HUES6 (cell line): ENCODE measurements around the gene AJM1.
"Not testable (repeated sequence)": the region's sequence is repeated elsewhere in the genome, so short reads cannot be mapped to it uniquely, and the experiment has no call there.

ENCODE experiments used
- H3K27ac ChIP-seq: 2 replicates; pipeline ENCODE4 v1.7.0; 2013; ENCODE audit warnings: low read depth, mild to moderate bottlenecking, low read length, inconsistent platforms
- H3K27me3 ChIP-seq: 2 replicates; pipeline ENCODE4 v1.6.1; 2013; ENCODE audit warnings: low read length; ENCODE audit not compliant: control insufficient read depth, insufficient read depth
- H3K36me3 ChIP-seq: 2 replicates; pipeline ENCODE4 v1.6.1; 2013; ENCODE audit warnings: low read length; ENCODE audit not compliant: control insufficient read depth, insufficient read depth
- H3K4me1 ChIP-seq: 2 replicates; pipeline ENCODE4 v1.6.1; 2013; ENCODE audit warnings: low read length; ENCODE audit not compliant: control insufficient read depth, insufficient read depth
- H3K4me3 ChIP-seq: 2 replicates; pipeline ENCODE4 v1.5.1; 2013; ENCODE audit warnings: low read depth, low read length
- H3K9ac ChIP-seq: one replicate; pipeline ENCODE4 v1.6.1; 2013; ENCODE audit warnings: mild to moderate bottlenecking, low read length
- H3K9me3 ChIP-seq: 2 replicates; pipeline ENCODE4 v1.6.1; 2013; ENCODE audit warnings: low read depth, low read length; ENCODE audit not compliant: control insufficient read depth, insufficient read depth

Gene AJM1

DNA sequence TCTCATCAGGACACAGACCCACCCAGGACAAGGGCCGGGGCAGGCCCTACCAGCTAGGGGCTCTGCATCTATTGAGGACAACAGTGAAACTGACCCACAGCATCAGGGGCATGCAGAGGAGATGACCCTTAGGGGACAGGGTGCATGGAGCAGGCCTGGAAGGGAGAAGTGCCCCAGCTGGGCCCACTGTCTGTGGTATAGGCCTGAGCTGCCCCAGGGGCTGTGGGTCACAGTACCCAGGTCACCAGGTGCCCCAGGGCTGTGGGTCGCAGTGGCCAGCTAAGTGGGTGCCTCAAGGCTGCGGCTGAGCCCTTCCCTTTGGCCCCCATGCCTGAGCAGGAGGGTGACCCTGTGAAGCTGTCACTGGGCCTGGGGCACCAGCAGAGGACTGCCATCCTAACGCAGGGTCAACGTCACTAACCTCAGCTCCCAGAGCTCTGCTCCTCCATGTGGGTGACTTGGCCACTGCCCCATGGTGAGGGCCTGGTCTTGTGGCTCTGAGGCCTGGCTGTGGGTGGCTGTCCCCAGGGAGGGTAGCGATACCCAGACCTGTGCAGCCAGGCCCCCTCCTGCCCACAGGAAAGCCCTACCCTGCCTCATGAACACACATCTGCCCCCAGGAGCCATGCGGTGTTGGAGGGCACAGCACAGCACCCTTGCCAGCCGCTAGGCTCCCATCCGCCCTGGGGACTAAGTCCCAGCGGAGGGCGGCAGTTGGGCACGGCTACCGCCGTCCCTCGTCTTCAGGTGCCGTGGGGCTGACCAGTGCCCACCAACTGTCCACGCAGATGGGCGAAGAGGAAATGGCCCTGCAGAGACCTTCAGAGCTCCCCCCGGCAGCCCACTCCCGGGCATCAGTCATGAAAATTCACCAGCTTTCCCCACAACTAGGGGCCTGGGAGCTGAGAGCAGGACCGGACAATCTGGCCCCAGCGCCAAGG, 18.9 kb downstream of the AJM1 start:
- no peaks in the 10 kb centered on the region for H3K27me3 ChIP-seq
- H3K4me3 ChIP-seq, result no peak overlapping the region
- peak overlapping the region; percentile 9 for H3K9ac ChIP-seq
- peaks cover 4% of the 10 kb centered on the region; the same call in 1 of the 2 replicates for H3K4me1 ChIP-seq
- no peaks in the 10 kb centered on the region for H3K9me3 ChIP-seq
- no peak overlapping the region for H3K27ac ChIP-seq
- H3K36me3 ChIP-seq, result peaks cover 51% of the 10 kb centered on the region

DNA sequence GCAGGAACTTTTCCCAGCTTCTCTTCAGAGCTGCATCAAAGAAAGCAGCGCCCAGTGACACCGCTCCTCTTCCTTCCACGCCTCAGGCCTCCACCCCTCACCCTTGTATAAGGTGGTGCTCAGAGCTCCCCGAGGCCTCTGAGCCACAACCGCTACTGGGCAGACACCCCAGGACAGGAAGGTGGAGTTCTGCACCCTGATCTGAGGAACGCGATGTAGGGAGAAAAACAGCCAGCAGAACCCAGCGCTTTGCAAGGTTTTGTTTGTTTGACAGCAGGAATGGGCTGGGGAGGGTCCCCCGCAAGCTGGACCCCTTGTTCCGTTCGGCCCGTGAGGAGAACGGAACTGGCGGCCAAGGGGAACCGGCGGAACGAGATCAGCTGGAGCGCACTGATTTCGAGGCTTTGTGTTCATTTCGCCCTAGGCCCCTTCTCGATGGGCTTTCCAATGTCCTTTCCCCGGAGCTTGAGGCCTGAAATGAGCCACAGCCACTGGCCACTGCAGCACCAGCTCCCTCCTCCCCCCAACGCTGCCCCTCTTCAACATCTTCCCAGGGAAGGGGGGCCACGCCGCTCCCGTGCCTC, 19.7 kb downstream of the AJM1 start:
- H3K27me3 ChIP-seq, result no peaks in the 10 kb centered on the region
- no peak overlapping the region for H3K4me3 ChIP-seq
- no peaks in the 10 kb centered on the region for H3K9me3 ChIP-seq
- H3K9ac ChIP-seq, result no peak overlapping the region
- peaks cover 51% of the 10 kb centered on the region for H3K36me3 ChIP-seq
- H3K27ac ChIP-seq, result no peak overlapping the region
- peaks cover 4% of the 10 kb centered on the region; the same call in 1 of the 2 replicates for H3K4me1 ChIP-seq

DNA sequence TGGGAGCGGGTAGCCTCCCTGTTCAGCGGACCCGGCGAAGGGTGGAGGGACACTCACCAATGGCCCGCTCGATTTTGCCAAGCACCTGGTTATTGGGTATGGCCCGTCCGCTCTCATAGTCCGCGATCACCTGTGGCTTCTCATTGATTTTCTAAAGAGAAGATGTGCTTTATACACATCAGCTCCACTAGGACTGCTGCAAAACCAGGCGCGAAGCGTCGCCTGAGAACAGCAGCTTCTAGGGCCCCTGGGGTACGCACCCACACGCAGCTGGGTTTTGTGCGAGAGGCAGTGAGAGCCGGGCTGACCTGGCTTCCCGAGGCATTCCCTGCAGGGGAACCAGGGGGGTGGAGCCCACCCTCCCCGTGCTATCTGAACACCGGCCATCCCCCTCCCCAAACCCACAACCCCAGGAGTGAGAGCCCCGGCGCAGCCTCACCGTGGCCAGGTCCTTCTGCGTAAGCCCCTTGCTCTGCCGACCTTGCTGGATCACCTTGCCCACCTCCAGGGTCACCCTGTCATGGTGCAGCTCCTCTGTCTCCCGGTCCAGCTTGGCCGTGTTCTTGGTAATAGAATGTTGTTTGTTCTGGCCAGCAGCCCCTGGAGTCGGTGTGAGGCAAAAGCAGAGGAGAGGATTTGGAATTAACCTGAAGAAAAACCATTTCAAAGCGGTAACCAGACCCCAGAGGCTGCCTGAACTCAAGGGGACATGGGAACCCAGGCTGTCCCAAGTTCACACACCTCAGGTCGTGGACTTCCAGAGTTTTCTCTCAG, 20.8 kb downstream of the AJM1 start:
- Histone ChIP-seq H3K9ac (no peak overlapping the region), H3K9me3 (peaks cover 10% of the 10 kb centered on the region), H3K4me3 (no peak overlapping the region), H3K27me3 (no peaks in the 10 kb centered on the region), H3K4me1 (peaks cover 4% of the 10 kb centered on the region; the same call in 1 of the 2 replicates), H3K36me3 (peaks cover 51% of the 10 kb centered on the region), H3K27ac (no peak overlapping the region)

DNA sequence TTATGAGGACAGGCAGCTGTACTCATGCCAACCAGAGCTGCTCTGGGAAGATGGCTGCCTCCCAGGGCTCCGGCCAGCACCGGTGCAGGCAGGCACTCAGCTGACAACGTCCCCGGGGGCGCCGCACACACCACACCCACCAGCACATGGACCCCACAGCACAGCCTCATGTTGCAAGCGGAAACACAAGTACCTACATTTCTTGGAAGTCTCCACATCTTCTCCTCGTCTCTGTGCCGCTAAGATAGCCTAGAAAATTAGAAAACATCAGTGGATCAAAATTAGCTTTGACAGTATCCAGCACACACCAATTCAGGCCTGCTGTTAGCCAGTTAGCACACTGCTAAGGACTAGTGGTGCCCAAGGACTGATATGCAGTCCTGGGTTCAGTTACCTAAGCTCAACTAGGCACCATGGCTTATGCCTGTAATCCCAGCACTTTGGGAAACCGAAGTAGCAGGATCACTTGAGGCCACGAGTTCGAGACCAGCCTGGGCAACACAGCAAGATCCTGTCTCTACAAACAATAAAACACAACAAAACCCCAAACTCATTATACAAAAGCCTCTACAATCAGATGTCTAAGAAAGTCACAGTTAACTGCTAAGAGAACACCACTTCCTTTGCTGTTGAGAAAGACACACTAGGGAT, 21.5 kb downstream of the AJM1 start:
- Histone ChIP-seq H3K27me3 (no peaks in the 10 kb centered on the region), H3K9me3 (peaks cover 16% of the 10 kb centered on the region), H3K36me3 (peaks cover 50% of the 10 kb centered on the region), H3K27ac (no peak overlapping the region), H3K4me1 (peaks cover 4% of the 10 kb centered on the region; the same call in 1 of the 2 replicates), H3K4me3 (no peak overlapping the region), H3K9ac (no peak overlapping the region)

DNA sequence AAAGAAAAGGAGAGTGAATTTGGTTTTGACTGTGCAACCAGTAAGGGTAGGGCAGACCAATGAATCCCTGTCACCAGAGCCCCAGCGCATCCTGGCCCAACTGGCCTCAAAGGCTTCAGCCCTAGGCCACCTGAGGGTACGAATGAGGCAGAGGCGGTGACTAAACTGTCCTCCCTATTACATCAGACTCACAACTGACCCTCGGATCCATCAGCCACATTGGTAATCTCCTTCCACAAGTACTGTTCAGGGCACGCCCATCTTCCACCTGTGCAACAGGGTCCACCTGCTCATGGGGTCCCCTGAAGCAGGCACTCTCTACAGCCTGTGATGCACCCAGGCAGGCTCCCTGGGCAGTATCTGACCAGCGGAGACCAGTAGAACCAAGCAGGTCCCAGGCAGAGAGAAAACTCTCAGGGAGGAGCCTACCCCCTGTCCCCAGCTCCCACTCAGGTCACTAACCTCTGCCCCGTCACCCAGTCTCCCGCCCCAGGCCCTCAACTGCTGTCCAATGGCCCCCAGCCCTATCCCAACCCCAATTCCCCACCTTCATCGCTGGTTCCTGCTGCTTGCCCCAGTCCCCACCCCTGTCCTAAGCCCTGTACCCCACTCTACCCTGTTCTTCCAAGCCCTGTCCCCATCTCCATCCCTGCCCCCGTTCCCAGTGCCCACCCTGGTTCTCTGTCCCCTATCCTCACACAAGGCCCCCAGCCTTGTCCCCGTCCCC, 22.9 kb downstream of the AJM1 start:
- no peak overlapping the region for H3K27ac ChIP-seq
- peaks cover 4% of the 10 kb centered on the region; the same call in 1 of the 2 replicates for H3K4me1 ChIP-seq
- H3K36me3 ChIP-seq, result peaks cover 44% of the 10 kb centered on the region

DNA sequence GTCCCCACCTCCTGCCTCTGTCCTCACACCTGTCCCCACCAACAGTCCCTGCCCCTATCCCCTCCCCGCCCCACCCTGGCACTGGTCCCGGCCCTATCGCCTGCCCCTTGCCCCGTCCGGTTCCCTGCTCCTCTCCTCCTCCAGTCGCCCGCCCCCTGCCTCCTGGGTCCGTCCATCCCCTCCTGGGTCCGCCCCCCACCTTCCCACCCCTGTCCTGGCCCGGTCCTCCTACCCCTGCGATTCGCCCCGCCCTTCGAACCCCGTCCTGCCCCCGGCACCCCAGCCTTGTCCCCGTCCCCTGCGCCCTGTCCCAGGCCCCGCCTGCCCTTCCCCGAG, 23.5 kb downstream of the AJM1 start:
- Histone ChIP-seq H3K4me1 (peaks cover 4% of the 10 kb centered on the region; the same call in 1 of the 2 replicates), H3K4me3 (peak overlapping the region; percentile 93), H3K9me3 (peaks cover 32% of the 10 kb centered on the region), H3K27me3 (no peaks in the 10 kb centered on the region), H3K27ac (peak overlapping the region; percentile 88; the same call in 1 of the 2 replicates), H3K36me3 (peaks cover 40% of the 10 kb centered on the region), H3K9ac (peak overlapping the region; percentile 90)

More for the DNA sequence above, 22.9 kb downstream of the AJM1 start:
- H3K9me3 ChIP-seq, result peaks cover 26% of the 10 kb centered on the region
- no peaks in the 10 kb centered on the region for H3K27me3 ChIP-seq
- H3K4me3 ChIP-seq, result peak overlapping the region; percentile 93
- H3K9ac ChIP-seq, result peak overlapping the region; percentile 70

DNA sequence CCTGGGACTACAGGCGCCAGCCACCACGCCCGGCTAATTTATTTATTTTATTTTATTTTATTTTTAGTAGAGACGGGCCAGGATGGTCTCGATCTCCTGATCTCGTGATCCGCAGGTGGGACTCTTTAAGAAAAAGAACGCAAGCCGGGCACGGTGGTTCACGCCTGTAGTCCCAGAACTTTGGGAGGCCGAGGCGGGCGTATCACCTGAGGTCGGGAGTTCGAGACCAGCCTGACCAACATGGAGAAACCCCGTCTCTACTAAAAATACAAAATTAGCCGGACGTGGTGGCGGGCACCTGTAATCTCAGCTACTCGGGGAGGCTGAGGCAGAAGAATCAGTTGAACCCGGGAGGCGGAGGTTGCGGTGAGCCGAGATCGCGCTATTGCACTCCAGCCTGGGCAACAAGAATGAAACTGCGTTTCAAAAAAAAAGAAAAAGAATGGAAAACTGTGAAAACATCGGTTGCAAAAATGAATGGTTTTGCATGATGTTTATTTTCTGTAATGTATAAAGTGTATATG, 24.7 kb downstream of the AJM1 start:
- H3K27me3 ChIP-seq, H3K9ac ChIP-seq, H3K27ac ChIP-seq, H3K4me1 ChIP-seq: not testable (repeated sequence)
- Histone ChIP-seq H3K36me3 (peaks cover 28% of the 10 kb centered on the region), H3K4me3 (peak overlapping the region; percentile 93), H3K9me3 (peaks cover 40% of the 10 kb centered on the region)

DNA sequence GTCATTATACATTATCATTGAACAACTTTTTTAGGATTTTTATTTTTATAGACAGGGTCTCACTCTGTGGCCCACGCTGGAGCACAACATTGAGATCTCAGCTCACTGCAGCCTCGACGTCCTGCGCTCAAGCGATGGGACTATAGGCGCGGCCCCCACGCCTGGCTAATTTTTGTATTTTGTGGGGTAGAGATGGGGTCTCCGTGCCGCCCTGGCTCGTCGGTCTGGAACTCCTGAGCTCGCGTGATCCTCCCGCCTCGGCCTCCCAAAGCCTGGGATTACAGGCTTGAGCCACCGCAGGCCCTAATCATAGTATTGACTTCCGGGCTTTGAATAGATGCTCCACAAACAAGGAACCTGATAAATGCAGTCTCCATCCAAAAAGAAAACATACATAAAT, 25.2 kb downstream of the AJM1 start:
- Histone ChIP-seq H3K36me3 (peaks cover 23% of the 10 kb centered on the region), H3K27ac (no peak overlapping the region), H3K27me3 (no peaks in the 10 kb centered on the region), H3K9ac (no peak overlapping the region), H3K4me1 (peaks cover 4% of the 10 kb centered on the region; the same call in 1 of the 2 replicates), H3K4me3 (0 out of 2 replicates have a peak overlapping the region, but pooled peaks have one; percentile 93), H3K9me3 (peaks cover 46% of the 10 kb centered on the region)

DNA sequence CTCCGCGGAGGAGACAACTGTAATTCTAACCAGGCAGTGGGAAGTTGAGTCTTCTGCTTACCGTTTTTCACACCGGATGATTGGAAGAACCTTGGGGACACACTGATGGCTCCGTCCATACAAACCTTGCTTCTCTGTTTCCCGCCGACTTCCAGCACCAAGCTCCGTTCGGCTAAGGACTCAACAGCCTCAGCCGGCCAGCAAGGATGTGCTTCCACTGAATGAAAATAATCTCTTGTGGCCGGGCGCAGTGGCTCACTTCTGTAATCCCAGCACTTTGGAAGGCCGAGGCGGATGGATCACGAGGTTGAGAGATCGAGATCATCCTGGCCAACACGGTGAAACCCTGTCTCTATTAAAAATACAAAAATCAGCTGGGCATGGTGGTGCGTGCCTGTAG, 25.6 kb downstream of the AJM1 start:
- H3K4me1 ChIP-seq, result peaks cover 4% of the 10 kb centered on the region; the same call in 1 of the 2 replicates
- H3K9ac ChIP-seq, result no peak overlapping the region
- peaks cover 18% of the 10 kb centered on the region for H3K36me3 ChIP-seq
- H3K27me3 ChIP-seq, result no peaks in the 10 kb centered on the region
- H3K4me3 ChIP-seq, result no peak overlapping the region
- no peak overlapping the region for H3K27ac ChIP-seq
- peaks cover 50% of the 10 kb centered on the region for H3K9me3 ChIP-seq

DNA sequence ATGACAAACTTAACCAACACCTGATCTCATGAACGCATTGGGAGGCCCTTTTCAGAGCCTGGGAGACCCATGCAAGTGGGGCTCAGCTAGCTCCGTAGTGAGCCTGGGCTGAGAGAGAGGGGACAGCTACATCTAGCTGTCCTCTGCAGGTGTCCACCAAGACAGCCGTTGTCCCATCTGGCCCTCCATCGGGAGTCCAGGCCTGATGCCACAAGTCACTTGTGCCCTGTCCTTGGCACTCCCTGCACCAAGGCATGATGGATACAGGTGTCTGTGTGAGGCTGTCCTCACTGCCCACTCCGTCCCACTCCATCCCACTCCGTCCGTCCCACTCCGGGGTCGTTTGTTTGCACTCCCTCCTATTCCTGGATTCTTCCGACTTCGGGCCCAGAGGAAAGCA, 26.4 kb downstream of the AJM1 start:
- H3K4me1 ChIP-seq, result peaks cover 4% of the 10 kb centered on the region; the same call in 1 of the 2 replicates
- no peak overlapping the region for H3K9ac ChIP-seq
- no peak overlapping the region for H3K4me3 ChIP-seq
- H3K27ac ChIP-seq, result no peak overlapping the region
- no peaks in the 10 kb centered on the region for H3K27me3 ChIP-seq
- H3K9me3 ChIP-seq, result peaks cover 57% of the 10 kb centered on the region
- peaks cover 11% of the 10 kb centered on the region for H3K36me3 ChIP-seq
